Stimulated activated CD4-positive, alpha-beta T cell treated with anti-CD3 and anti-CD28 coated beads, Interleukin-1b, Interleukin-23, amount 100 ng/mL, for 1 hour (primary cell): Measurements from ENCODE around the gene GCNT4.

ENCODE experiments used
- DNase-seq, 2 donors: peaks; one replicate each; pipeline ENCODE4 v3.0.0-alpha.2; 2020; ENCODE audit warnings: low read depth in 2 of 2

The GCNT4 gene

GRCh38 chr5:75050415-75050814 is 1.9 kb downstream of the GCNT4 start:
- DNase-seq = no peak

GRCh38 chr5:75049456-75050351 is 2.7 kb downstream of the GCNT4 start:
- DNase-seq = peak in 1 of 2 donors; percentile 39

- DNase-seq = no peak
Measured at GRCh38 chr5:75048457-75048953, 3.9 kb downstream of the GCNT4 start.

GRCh38 chr5:75047356-75047755 is 5.0 kb downstream of the GCNT4 start:
- DNase-seq = no peak

- DNase-seq = no peak
Measured at GRCh38 chr5:75046366-75047142, 5.8 kb downstream of the GCNT4 start.

GRCh38 chr5:75045071-75045470 is 7.3 kb downstream of the GCNT4 start:
- DNase-seq = no peak

- DNase-seq = no peak
Measured at GRCh38 chr5:75044406-75044805, 8.0 kb downstream of the GCNT4 start.

GRCh38 chr5:75043633-75044264 is 8.6 kb downstream of the GCNT4 start:
- no peak for DNase-seq

- no peak for DNase-seq
Measured at GRCh38 chr5:75042522-75042921, 9.8 kb downstream of the GCNT4 start.

GRCh38 chr5:75040973-75041372 is 11.4 kb downstream of the GCNT4 start:
- no peak for DNase-seq

GRCh38 chr5:75037106-75037505 is 15.3 kb downstream of the GCNT4 start:
- DNase-seq = no peak

- DNase-seq = no peak
Measured at GRCh38 chr5:75034137-75034739, 18.1 kb downstream of the GCNT4 start.

- no peak for DNase-seq
Measured at GRCh38 chr5:75031366-75031765, 21.0 kb downstream of the GCNT4 start.

- no peak for DNase-seq
Measured at GRCh38 chr5:75028090-75028489, 24.3 kb downstream of the GCNT4 start.

- no peak for DNase-seq
Measured at GRCh38 chr5:75023368-75024159, 28.8 kb downstream of the GCNT4 start.

GRCh38 chr5:75021800-75022199 is 30.6 kb downstream of the GCNT4 start:
- DNase-seq = no peak

GRCh38 chr5:75021219-75021618 is 31.1 kb downstream of the GCNT4 start:
- DNase-seq = no peak

- DNase-seq = no peak
Measured at GRCh38 chr5:75020016-75020656, 32.2 kb downstream of the GCNT4 start.

GRCh38 chr5:75018805-75019587 is 33.4 kb downstream of the GCNT4 start:
- no peak for DNase-seq

GRCh38 chr5:75017971-75018370 is 34.4 kb downstream of the GCNT4 start:
- no peak for DNase-seq
